HG02938 (cell line): ENCODE data around the gene TMEM127.

Source experiments
- ATAC-seq: cut with Tn5 transposase; IDR thresholded peaks from one replicate; pipeline ENCODE4 v1.9.1; 2021; ENCODE audit warnings: mild to moderate bottlenecking, moderate library complexity; ENCODE audit not compliant: unreplicated experiment

Gene TMEM127

DNA sequence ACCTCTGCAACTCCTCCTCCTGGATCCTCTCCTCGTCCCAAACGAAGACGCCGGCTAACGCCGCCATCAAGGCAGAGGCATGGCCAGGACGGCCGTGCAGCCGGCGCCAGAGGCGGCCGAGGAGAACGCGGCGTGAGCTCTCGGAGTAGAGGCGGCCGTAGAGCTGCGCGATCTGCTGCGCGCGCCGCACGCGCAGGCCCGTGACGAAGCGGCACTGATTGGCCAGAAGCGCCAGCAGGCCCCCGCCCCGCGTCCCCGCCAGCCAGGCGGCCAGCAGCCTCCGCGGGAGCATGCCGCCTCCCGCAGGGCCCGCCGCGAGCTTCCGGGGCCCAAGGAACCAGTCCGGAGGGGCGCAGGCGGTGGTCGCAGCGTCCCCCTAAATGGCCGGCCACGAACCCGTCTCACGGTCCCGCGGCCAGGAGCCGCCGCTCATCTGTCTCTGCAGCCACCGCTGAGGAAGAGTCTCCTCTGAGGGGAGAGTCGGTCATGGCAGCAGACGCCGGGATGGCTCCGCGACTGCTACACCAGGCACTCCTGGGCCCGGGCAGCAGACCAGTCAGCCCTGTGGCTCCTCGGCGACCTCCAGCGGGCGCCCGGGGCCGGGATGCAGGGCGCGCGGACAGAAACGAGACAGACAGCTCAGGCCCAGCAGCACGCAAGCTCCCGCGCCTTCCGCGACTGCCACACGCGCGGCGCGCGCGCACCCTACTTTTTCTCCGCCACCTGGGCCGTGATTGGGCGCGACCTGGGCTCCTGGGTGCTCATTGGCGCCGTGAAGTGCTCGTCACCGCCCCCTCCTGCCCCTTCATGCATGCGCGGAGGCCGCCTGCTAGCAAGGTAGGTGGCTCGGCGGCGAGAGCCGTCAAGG lies 57.4 kb downstream of the TMEM127 start, which contains the start of gene STARD7:
Gene STARD7, minus strand, starts transcription at position 685 of the 868 bp plus-strand sequence. Its CDS starts 393 bp downstream, at position 292.
- peak; percentile 80 for ATAC-seq

DNA sequence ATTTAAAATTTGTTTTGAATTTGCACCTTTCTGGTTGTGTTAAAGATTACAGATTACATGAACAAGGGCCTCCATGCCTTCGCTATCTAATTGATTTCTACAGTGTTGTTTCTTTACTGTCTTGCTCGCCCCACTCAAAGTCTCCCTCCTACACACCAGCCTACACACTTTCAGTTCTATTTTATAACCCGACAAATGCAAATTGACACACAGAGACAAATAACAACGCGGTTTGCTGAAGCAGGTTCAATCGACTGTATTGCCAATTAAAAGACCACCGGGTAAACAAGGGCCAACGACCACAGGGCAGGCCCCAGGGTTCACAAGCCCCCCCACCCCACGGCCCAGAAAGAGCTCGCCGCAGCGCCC lies 58.0 kb downstream of the TMEM127 start:
- ATAC-seq, result no peak

DNA sequence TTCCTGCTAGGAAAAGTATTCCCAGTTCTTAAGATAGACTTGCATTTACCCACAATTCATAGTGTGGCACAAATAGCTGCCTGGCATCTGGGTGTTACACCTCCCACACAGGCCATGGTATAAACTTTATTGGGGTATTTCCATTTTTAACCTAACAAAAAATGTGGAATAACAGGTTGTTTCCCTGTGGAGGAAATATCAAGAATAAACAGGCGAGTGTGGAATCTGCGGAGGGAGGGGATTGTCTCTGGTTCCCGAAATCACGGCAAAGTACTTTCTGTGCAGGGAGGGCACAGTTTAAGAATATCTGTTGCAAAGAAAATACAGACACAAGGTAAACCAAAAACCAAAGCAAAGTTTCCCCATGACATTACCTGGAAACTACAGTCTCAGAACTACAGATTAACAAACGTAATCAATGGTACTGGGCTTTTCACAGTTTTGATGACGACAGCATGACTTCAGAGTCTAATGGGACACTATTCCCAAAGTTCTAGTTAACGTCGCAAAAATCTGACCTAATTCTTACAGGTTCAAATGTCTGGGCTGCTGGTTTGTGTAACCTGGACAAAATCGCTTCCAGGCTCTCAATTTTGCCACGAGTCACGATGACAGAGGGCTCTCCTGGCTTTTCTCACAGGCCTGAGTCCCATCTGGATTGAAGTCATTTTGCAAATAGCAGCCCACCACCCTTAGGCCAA lies 58.6 kb downstream of the TMEM127 start:
- no peak for ATAC-seq

DNA sequence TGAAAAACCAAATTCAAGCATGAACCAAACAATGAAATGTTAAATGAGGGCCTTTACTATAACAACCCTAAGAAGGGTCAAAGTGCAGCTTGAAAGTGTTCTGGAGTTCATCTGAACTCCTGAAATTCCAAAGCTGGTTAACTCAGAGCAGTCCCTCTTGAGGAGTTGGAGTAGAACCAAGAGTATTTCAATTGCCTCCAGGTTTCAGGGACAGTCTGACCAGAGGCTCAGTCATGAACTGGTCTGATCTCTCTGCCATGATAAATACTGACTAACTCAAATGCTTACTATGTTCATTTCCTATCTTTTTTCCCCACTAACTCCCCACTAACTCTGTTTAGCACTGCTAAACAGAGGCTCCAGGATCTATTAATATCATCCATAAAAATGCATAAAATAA lies 59.9 kb downstream of the TMEM127 start:
- ATAC-seq, result no peak

DNA sequence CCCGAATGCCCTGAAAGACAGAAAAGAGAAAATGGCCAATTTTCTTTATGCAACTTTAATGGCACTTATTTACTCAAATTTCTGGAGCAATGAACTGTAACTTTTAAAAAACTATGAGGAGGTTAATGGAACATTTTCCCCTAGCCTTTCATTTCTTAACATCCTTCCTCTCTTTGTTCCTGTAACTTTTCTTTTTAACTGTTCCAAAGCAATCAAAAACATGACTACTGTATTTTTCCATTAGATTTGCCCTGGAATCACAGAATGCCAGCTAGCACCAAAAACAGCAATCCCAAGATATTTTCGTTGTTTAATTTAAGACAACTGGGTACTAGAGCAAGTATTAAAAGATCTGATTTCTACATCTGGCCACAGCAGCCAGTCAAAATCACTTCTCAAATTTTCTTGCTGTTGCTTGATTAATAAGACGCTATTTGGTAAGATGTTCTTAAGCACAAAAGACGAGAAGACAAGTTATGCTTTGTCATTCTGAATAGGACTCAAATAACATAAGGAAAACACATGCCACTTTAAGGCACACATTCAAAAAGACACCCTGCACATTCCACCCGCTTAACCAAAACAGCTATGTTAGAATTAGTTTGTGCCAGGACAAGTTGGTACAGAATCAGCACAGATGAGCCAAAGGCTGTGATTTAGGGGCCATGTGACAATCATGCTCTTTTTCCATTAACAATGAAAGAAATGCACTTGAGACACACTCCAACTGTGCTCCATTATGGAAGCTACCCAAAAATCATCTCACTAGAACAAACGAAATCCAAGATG lies 60.8 kb downstream of the TMEM127 start:
- no peak for ATAC-seq

DNA sequence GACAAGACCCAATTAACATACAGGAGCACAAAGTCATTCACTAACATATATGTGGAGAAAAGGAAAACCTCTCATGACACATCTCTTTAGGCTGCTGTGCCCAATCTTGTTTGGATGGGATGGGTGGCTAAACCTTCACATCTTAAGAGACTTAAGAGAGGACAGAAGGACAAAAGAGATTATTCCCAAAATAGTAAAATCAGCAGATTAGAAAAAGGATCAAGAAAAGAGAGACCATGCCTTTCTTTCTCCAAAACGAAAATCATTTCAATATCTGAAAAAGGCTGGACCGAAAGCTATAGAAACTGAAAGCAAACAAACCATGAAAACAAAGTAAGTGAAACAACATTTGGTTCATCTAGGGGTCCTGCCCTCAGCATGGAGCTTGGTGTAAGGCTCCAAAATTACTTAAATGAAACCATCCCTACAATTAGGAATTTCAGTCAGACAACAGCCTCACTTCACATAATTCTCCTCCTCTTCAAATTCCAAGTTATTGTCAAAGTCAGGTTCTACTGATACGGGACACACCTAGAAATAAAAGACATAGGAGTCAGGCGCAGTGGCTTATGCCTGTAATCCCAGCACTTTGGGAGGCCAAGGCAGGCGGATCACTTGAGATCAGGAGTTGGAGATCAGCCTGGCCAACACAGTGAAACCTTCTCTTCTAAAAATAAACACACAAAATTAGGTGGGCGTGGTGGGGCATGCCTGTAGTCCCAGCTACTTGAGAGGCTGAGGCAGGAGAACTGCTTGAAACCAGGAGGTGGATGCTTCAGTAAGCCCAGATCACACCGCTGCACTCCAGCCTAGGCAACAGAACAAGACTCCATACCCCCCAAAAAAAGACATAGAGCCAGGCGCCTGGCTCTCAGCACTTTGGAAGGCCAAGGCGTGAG lies 62.4 kb downstream of the TMEM127 start:
- ATAC-seq, result no peak

DNA sequence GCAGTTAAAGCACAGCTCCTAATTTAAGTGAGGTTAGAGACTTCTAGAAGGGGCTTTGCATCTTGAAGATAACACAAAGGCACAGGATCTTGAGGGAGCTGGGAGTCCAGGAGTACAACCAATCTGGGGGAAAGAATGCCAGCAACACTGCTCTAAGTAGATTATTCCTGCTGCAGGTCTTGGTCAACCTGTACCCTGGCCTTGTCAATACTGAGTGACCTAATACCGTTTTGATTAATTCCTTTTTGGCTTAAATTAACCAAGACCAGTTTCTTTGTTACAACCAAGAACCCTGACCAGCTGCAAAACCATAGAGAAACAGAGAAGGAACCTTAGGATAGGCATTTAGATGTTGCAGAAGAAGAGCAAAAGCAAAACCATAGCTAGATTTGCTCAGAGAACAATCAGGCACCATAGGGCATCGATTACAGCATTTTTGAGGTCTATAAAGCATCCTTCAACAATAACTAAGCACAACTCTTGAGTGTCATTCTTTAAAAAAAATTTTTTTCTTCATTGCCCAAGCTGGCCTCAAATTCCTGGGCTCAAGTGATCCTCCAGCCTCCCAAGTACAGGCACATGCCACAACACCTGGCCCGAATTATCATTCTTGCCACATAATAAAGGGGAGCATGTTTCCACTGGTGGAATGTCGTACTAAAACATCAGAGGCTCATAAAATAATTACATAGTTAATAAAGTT lies 63.5 kb downstream of the TMEM127 start:
- ATAC-seq, result no peak

DNA sequence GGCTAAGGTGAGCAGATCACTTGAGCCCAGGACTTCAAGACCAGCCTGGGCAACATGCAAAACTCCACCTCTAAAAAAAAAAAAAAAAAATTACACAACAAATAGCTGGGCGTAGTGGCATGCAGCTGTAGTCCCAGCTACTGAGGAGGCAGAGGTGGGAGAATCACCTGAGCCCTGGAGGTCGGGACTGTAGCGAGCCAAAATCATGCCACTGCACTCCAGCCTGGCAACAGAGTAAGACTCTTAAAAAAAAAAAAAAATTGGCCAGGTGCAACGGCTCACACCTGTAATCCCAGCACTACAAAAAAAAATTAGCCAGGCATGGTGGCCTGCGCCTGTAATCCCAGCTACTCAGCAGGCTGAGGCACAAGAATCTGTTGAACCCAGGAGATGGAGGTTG lies 64.5 kb downstream of the TMEM127 start:
- no peak for ATAC-seq

DNA sequence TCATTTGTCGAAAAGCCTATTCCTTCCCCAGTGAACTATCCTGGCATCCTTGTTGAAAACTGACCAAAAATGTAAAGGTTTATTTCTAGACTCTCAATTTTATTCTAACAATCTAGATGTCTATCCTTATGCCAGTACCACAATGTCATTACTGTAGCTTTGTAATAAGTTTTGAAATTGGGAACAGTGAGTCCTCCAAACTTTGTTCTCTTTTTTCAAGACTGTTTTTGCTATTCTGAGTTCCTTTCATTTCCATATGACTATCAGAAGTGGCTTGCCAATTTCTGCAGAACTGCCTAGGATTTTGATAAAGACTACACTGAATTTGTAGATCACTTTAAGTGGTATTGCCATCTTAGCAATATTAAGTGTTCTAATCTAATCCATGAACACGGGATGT lies 66.9 kb downstream of the TMEM127 start:
- no peak for ATAC-seq
